ENCODE data around the gene PIP4K2C. TPM values are rescaled to one million over a fixed set of nuclear protein-coding genes. Genes with fewer than 3 reads are reported as not detected.

Gene PIP4K2C
- total and polyA plus RNA-seq, 3 donors from 2014 or later, result 47.6 to 78.0 (median 54.6) TPM

GRCh38 chr12:57549203-57549908 lies 41.6 kb upstream of the PIP4K2C start:
- peaks cover 15% of the 10 kb centered on the region for H3K4me1 ChIP-seq
- H3K9me3 ChIP-seq, result no peaks in the 10 kb centered on the region
- H3K27ac ChIP-seq, result no peak overlapping the region
- H3K36me3 ChIP-seq (ENCODE audit: low read depth, missing control alignments), result no peaks in the 10 kb centered on the region
- intact Hi-C loops (cut with DNase I; ENCODE audit: low total_unique reads), result no loop called here
- peak overlapping the region; percentile 41 to 50 for H3K4me3 ChIP-seq
- 22 to 26% methylated on average over 13 of the region's 13 CpGs for WGBS, 2 donors
- no peaks in the 10 kb centered on the region for H3K27me3 ChIP-seq
- DNase-seq, result no peak
- TF ChIP-seq CTCF (IDR thresholded peaks at IDR 0.05) (no peak), POLR2A (IDR thresholded peaks at IDR 0.05) (no peak)

- peaks cover 15% of the 10 kb centered on the region for H3K4me1 ChIP-seq
- no peaks in the 10 kb centered on the region for H3K36me3 ChIP-seq (ENCODE audit: low read depth, missing control alignments)
- H3K27ac ChIP-seq, result no peak within 1 kb of the TSS
- H3K4me3 ChIP-seq, result peak within 1 kb of the TSS; percentile 41 to 50
- WGBS, 2 donors, result 5 to 14% methylated on average over 24 to 52 of the region's 52 CpGs
- intact Hi-C loops (cut with DNase I; ENCODE audit: low total_unique reads), result no loop called here
- no peaks in the 10 kb centered on the region for H3K27me3 ChIP-seq
- H3K9me3 ChIP-seq, result no peaks in the 10 kb centered on the region
- TF ChIP-seq POLR2A (IDR thresholded peaks at IDR 0.05), result no peak
- TF ChIP-seq CTCF (IDR thresholded peaks at IDR 0.05), result no peak
- peak; percentile 52 for DNase-seq
Measured at GRCh38 chr12:57549909-57550640, 40.9 kb upstream of the PIP4K2C start, which contains the start of gene KIF5A. TSS of gene KIF5A (plus strand) at chr12:57550044. CDS start at chr12:57550272, 228 bp downstream.

- H3K36me3 ChIP-seq (ENCODE audit: low read depth, missing control alignments), result no peaks in the 10 kb centered on the region
- no peaks in the 10 kb centered on the region for H3K27me3 ChIP-seq
- no peak overlapping the region for H3K27ac ChIP-seq
- TF ChIP-seq CTCF (IDR thresholded peaks at IDR 0.05) (no peak), POLR2A (IDR thresholded peaks at IDR 0.05) (no peak)
- H3K4me1 ChIP-seq, result peaks cover 11% of the 10 kb centered on the region
- no peaks in the 10 kb centered on the region for H3K9me3 ChIP-seq
- WGBS, 2 donors, result 35 to 71% methylated on average over 7 of the region's 7 CpGs
- DNase-seq, result no peak
- intact Hi-C loops (cut with DNase I; ENCODE audit: low total_unique reads), result no loop called here
- H3K4me3 ChIP-seq, result peak overlapping the region in 1 of 2 donors; percentile 50
Measured at GRCh38 chr12:57550641-57551549, 40.1 kb upstream of the PIP4K2C start.

- Histone ChIP-seq H3K27me3 (no peaks in the 10 kb centered on the region), H3K9me3 (no peaks in the 10 kb centered on the region), H3K36me3 (ENCODE audit: low read depth, missing control alignments) (no peaks in the 10 kb centered on the region), H3K4me1 (peaks cover 6% of the 10 kb centered on the region), H3K27ac (no peak overlapping the region), H3K4me3 (no peak overlapping the region)
- DNase-seq, result no peak
- no peak for TF ChIP-seq CTCF (IDR thresholded peaks at IDR 0.05)
- TF ChIP-seq POLR2A (IDR thresholded peaks at IDR 0.05), result no peak
- intact Hi-C loops (cut with DNase I; ENCODE audit: low total_unique reads), result no loop called here
- 81 to 89% methylated on average over 3 of the region's 3 CpGs for WGBS, 2 donors
Measured at GRCh38 chr12:57551637-57552305, 39.2 kb upstream of the PIP4K2C start.
